ENCODE results near the gene VWC2L. TPM values are rescaled to one million over a fixed set of nuclear protein-coding genes. Genes with fewer than 3 reads are reported as not detected.

VWC2L gene
- not detected in 5 replicates for total RNA-seq (2022; extraction: Qiagen RNA extraction)

GRCh38 chr2:214410918-214411554 is at the start of gene VWC2L:
Gene VWC2L (plus strand): TSS chr2:214411054. CDS start chr2:214414194, 3,140 bp downstream.

